Measurements from ENCODE around the gene MAP3K20.

The MAP3K20 gene

GRCh38 chr2:173218326-173219056, 142.8 kb downstream of the MAP3K20 start:
- no peak for TF ChIP-seq CTCF (IDR thresholded peaks at IDR 0.05; ENCODE audit: low read depth, low read length)
- no peaks in the 10 kb centered on the region for H3K9me3 ChIP-seq (ENCODE audit: severe bottlenecking)
- H3K36me3 ChIP-seq: no peaks in the 10 kb centered on the region
- peak; percentile 16 for DNase-seq
- no peaks in the 10 kb centered on the region for H3K27me3 ChIP-seq (ENCODE audit: insufficient read depth, low read depth, severe bottlenecking)
- H3K4me3 ChIP-seq (ENCODE audit: low read depth, low read length): no peak overlapping the region
- H3K27ac ChIP-seq: no peak overlapping the region

- no peak for TF ChIP-seq CTCF (IDR thresholded peaks at IDR 0.05; ENCODE audit: low read depth, low read length)
- DNase-seq: no peak
- Histone ChIP-seq H3K4me3 (ENCODE audit: low read depth, low read length) (no peak overlapping the region), H3K9me3 (ENCODE audit: severe bottlenecking) (no peaks in the 10 kb centered on the region), H3K36me3 (no peaks in the 10 kb centered on the region), H3K27me3 (ENCODE audit: insufficient read depth, low read depth, severe bottlenecking) (no peaks in the 10 kb centered on the region), H3K27ac (no peak overlapping the region)
Measured at GRCh38 chr2:173221132-173221695, 145.6 kb downstream of the MAP3K20 start.

GRCh38 chr2:173221937-173222594, 146.4 kb downstream of the MAP3K20 start:
- Histone ChIP-seq H3K27me3 (ENCODE audit: insufficient read depth, low read depth, severe bottlenecking) (no peaks in the 10 kb centered on the region), H3K36me3 (no peaks in the 10 kb centered on the region), H3K27ac (no peak overlapping the region), H3K4me3 (ENCODE audit: low read depth, low read length) (no peak overlapping the region), H3K9me3 (ENCODE audit: severe bottlenecking) (no peaks in the 10 kb centered on the region)
- TF ChIP-seq CTCF (IDR thresholded peaks at IDR 0.05; ENCODE audit: low read depth, low read length): no peak
- no peak for DNase-seq

GRCh38 chr2:173223871-173224270, 148.2 kb downstream of the MAP3K20 start:
- no peak for TF ChIP-seq CTCF (IDR thresholded peaks at IDR 0.05; ENCODE audit: low read depth, low read length)
- Histone ChIP-seq H3K9me3 (ENCODE audit: severe bottlenecking) (no peaks in the 10 kb centered on the region), H3K27ac (no peak overlapping the region), H3K4me3 (ENCODE audit: low read depth, low read length) (no peak overlapping the region), H3K27me3 (ENCODE audit: insufficient read depth, low read depth, severe bottlenecking) (no peaks in the 10 kb centered on the region), H3K36me3 (no peaks in the 10 kb centered on the region)
- DNase-seq: no peak

GRCh38 chr2:173226899-173227698, 151.5 kb downstream of the MAP3K20 start:
- Histone ChIP-seq H3K27me3 (ENCODE audit: insufficient read depth, low read depth, severe bottlenecking) (no peaks in the 10 kb centered on the region), H3K4me3 (ENCODE audit: low read depth, low read length) (no peak overlapping the region), H3K36me3 (peaks cover 3% of the 10 kb centered on the region), H3K9me3 (ENCODE audit: severe bottlenecking) (no peaks in the 10 kb centered on the region), H3K27ac (no peak overlapping the region)
- no peak for DNase-seq
- TF ChIP-seq CTCF (IDR thresholded peaks at IDR 0.05; ENCODE audit: low read depth, low read length): no peak

All from WERI-Rb-1 (cell line).